ENCODE results near the gene SRC.

DNA sequence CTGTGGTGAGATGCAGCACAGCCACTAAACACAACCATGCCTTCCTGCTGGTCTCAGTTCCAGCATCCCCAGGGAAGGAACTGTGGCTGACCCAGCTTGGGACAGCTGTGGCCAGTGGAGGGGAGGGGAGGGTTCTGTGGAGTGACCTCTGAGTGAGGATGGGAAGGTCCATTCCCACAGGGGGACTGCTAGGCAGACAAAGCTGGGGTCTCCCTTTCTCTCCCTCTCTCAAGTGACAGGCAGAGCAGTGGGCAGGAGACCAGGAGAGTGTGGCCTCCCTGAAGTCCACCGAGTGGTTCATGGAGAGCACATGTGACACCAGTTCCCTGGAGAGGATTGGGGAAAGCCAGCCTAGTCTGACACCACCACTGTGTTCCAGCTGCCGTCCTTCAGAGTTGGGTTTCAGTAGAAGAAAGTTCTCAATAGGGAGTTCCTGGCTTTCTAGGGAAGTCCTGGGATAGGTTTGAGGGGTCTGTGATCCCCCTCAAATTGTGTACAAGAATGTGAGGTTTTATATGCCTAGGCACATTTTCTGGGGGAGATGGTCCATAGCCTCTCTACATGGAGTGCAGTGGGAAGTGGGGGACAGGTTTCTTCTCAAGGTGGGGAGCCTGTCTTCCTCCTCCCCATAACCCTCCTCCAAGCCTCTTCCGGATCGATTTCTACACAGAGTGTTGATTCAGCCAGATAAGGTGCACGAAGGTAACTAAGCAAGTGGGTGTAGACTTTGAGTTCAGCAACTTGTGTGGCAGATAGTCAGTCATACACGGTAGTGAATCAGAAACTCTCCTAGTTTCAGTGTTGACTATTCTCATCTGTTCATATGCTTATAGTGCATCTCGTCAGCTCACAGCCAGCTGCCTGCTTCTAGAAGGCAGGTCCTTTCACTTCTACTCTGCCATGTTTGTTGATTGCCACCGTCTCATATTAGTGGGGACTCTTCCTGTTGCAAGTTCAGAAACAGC, 37.6 kb upstream of the SRC start:
- TF ChIP-seq CTCF (IDR thresholded peaks at IDR 0.05 in 8 of 11, conservative IDR thresholded peaks at IDR 0.05 in 3 of 11) (no peak), POLR2AphosphoS5 (IDR thresholded peaks at IDR 0.05) (no peak), POLR2A (IDR thresholded peaks at IDR 0.05) (no peak)
